ENCODE measurements around the gene STXBP6.

GRCh38 chr14:24888532-24888931 is 161.4 kb downstream of the STXBP6 start:
- TF ChIP-seq CTCF (IDR thresholded peaks at IDR 0.05; ENCODE audit: low read depth, low read length) (no peak), EZH2phosphoT487 (IDR thresholded peaks at IDR 0.05; ENCODE audit: low read depth) (no peak)
